GM12892 (cell line): ENCODE measurements around the gene C18orf54.

Experiments used
- POLR2A ChIP-seq: IDR thresholded peaks from 2 replicates; pipeline ENCODE4 v1.6.1; 2011; ENCODE audit warnings: low read depth, low read length, control low read depth
- POLR2AphosphoS5 ChIP-seq: IDR thresholded peaks from 2 replicates; pipeline ENCODE4 v1.6.1; 2011; ENCODE audit warnings: low read depth, low read length, control low read depth

DNA sequence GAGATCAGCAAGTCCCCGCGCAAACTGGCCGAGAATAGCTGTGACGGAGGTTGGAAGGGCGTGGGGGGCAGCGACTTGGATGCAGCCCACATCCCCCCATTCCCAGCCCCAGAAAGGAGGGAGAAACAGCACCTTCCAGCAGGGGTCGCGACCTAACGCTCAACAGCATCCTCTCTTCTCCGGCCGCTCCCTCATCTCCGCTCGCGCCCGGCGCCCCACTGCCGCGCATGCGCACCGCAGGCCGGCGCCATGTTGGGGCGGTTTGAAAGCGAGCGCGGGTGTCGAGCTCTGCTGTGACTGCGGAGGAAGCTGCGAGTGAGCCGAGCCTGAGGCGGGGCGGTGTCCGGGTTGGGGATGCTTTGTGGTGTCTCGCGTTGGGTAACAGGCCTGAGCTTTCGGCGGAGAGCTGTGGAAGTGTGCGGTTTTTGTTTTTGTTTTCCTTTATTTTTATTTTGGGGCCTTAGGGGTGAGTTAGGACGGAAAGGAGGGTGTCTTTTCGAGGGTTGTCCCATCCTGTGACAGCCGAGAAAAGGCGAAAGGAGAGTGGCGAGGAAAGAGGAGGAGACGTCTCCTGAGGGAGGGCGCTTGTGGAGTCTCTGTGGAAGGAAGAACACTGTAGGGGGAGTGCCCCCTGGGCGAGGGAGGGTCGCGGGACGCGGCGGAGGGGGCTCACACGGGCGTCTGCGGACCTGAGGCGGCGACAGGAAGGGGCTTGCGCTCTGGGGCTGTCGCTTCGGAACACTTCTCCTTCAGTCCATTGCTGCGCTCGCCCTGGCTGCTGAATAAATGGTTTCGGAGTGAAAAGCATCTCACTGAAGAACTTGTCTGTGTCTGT lies at the start of gene C18orf54, which contains the start of gene STARD6:
- TF ChIP-seq POLR2A (peak; percentile 88), POLR2AphosphoS5 (peak; percentile 86; the same call in 1 of the 2 replicates)
